HG02970 (cell line): ENCODE data around the gene UGT1A10.

Experiments
- ATAC-seq: cut with Tn5 transposase; IDR thresholded peaks from one replicate; pipeline ENCODE4 v1.9.1; 2021; ENCODE audit warnings: mild to moderate bottlenecking, moderate library complexity, moderate number of reproducible peaks; ENCODE audit not compliant: unreplicated experiment, low FRiP score

UGT1A10 gene

GRCh38 chr2:233768076-233768475 lies 131.8 kb downstream of the UGT1A10 start:
- no peak for ATAC-seq

DNA sequence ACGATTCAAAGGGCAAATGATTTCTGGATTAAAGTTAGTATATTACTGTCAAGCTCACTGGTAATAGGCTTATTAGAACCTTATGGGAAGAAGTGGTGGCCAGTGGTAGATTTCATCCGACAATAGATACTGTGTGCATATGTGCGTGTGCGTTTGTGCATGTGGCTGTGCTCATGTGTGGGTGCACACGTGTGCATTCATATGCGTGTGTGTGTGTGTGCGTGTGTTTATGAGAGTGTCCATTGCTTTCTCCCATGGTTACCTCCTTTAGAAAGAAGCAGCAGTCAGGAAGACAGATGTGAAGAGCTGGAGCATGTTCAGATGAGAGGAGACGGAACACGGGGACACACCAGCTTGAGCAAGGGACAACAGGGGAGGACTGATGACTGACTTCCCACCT lies 133.0 kb downstream of the UGT1A10 start:
- ATAC-seq, result no peak

DNA sequence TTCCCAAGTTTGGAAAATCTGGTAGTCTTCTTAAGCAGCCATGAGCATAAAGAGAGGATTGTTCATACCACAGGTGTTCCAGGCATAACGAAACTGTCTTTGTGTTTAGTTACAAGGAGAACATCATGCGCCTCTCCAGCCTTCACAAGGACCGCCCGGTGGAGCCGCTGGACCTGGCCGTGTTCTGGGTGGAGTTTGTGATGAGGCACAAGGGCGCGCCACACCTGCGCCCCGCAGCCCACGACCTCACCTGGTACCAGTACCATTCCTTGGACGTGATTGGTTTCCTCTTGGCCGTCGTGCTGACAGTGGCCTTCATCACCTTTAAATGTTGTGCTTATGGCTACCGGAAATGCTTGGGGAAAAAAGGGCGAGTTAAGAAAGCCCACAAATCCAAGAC lies 135.9 kb downstream of the UGT1A10 start:
- ATAC-seq, result no peak

GRCh38 chr2:233772583-233772982 lies 136.3 kb downstream of the UGT1A10 start:
- no peak for ATAC-seq

DNA sequence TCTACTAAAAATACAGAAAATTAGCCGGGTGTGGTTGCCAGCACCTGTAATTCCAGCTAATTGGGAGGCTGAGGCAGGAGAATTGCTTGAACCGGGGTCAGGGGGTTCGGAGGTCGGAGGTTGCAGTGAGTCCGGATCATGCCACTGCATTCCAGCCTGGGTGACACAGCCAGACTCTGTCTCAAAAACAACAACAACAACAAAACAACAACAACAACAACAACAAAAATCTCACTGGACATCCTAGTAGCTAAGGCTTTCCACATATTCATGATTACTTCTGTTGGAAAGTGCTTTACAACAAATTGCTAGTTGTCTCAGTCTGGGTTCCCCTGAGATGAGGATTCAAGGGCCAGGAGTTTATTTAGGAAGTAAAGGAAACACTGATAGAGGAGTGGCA lies 137.6 kb downstream of the UGT1A10 start:
- no peak for ATAC-seq

DNA sequence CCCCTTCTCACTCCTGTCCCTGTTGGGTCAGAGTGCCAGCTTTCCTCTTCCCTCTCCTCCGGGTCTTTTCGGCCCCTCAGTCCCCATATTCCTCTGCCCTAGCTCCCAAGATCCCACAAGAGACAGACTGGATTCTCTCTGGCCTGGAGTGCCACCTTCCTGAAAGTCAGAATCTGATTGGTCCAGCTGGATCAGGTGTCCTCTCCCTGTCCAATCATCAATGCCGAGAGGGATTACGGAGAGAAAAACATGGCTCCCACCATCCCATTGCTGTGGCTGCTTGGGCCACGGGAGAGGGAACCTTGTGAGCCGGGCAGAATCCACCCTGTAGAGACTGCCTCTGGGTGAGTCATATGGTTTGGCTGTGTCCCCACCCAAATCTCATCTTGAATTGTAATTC lies 139.2 kb downstream of the UGT1A10 start:
- ATAC-seq, result no peak

GRCh38 chr2:233778030-233778429 lies 141.8 kb downstream of the UGT1A10 start, which contains the start of gene MROH2A:
TSS of gene MROH2A (plus strand) at chr2:233778330. CDS start at chr2:233779359, 1,029 bp downstream.
- ATAC-seq, result no peak

GRCh38 chr2:233779722-233780121 lies 143.5 kb downstream of the UGT1A10 start:
- ATAC-seq, result no peak

- no peak for ATAC-seq
Observed at GRCh38 chr2:233780771-233781170, 144.5 kb downstream of the UGT1A10 start.

GRCh38 chr2:233789554-233789953 lies 153.3 kb downstream of the UGT1A10 start:
- ATAC-seq, result no peak

DNA sequence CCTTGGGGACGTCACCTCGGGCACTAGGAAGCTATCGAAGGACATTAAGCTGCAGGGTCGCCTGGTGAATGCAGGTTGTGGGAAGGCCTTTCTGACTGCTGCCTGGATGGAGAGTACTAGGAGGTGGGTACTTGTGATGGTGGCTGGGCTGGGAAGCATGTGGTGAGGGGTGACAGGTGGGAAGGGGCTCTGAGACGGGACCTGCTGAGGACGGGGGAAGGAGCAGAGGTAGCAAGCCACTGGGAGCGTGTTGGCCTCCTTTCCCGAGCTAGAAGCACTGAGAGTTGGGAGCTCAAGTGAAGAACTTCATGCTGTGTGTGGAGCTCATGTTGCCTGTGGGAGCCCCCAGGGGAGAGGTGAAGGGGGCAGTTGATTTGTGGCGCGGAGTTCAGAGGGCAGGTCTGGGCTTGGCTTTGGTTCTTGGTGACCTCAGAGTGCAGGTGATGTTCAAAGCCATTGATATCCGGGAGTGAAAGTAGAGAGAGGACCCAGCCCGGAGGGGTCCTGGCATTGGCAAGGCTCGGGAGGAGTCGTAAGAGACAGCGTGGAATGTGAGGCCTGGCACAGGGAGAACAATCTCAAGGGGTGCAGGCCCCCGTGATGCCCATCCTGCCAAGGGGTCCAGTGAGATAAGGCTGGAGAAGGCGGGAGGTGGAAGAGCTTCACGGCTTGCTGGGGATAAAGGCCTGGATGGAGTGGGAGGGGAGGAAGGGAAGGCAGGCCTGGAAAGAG lies 155.1 kb downstream of the UGT1A10 start:
- ATAC-seq, result no peak

- no peak for ATAC-seq
Observed at GRCh38 chr2:233791883-233792329, 155.7 kb downstream of the UGT1A10 start.

DNA sequence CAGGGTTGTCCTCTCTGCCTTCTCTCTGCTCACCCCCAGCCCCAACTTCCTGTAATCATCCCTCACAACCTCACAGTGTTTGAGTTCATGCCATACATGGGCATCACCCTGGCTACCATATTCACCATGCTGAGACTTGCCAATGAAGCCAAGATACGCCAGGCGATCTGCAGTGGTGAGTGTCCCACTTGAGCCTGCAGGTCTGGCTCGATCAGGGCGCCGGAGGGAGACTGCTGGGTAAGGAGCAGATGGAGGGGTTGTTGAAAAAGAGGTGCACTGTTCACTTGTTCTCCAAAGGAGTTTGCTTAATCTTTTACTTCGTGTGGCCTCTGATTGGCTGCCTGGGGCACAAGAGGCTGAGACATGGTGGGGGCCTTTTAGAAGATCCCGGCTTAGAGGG lies 156.5 kb downstream of the UGT1A10 start:
- ATAC-seq, result no peak

GRCh38 chr2:233793465-233794127 lies 157.3 kb downstream of the UGT1A10 start:
- no peak for ATAC-seq

GRCh38 chr2:233794128-233794658 lies 157.9 kb downstream of the UGT1A10 start:
- no peak for ATAC-seq

GRCh38 chr2:233795735-233796171 lies 159.5 kb downstream of the UGT1A10 start:
- no peak for ATAC-seq

- no peak for ATAC-seq
Observed at GRCh38 chr2:233796254-233796653, 160.0 kb downstream of the UGT1A10 start.

- ATAC-seq, result no peak
Observed at GRCh38 chr2:233798335-233799086, 162.3 kb downstream of the UGT1A10 start.

DNA sequence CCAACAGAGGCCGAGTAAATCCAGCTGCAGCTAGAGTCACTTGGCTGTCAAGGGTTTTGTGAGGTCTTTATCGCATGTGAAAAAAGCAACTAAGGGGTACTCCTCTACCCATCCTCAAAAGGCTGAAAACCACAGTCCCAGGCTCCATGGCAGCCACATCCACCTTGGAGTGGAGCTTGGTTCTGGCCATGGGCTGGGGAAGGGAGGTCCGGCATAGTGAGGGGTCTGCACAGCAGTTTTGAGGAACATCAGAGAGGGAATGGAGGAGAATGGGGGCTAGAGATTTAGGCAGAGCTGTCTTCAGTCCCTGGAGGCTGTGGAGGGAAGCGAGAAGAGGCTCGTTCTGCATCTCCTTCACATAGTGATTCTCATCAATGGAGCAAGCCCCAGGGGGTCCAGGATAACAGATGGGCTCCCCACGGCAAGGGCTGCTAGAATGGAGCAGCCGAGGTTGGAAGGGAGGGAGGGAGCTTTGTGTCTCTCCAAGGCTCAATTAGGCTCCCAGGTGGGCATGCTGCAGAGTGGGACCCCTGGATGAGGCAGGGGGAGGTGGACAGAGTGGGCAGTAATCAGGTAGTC lies 162.9 kb downstream of the UGT1A10 start:
- no peak for ATAC-seq

DNA sequence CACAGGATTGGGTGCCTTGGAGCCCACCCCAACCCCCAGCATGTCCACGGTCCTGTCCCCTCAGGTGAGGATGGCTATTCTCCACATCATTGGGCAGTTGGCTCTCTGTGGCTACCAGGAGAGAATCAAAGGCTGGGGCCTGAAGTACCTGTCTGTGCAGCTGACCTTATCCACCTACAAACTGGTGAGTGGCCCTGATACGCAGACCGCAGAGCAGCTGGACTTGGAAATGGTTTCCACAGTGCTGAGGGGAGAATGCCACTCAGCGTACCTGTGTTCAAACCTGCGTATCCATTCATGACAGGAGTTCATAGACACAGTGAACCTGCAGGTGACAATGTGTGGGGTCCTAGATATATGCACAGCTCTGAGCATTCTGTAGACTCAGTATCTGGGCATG lies 163.5 kb downstream of the UGT1A10 start:
- no peak for ATAC-seq

DNA sequence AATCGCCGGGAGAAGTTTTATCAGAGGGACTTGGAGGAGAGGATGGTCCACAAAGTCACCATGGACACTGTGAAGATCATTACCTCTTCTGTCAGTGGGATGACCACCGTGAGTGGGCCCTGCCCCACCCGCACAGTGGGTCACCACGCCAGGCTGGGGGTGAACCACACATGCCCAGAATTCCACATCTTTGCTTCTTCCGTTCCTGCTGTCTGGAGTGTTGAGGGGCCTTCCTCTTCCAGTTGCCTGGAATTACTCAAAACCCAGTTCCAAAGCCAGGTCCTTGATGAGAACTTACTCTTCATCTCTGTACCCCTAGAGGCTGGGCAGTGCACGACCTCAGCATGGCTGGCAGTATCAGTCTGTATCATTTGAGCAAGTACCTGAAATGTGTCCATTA lies 164.0 kb downstream of the UGT1A10 start:
- ATAC-seq, result no peak
